ENCODE data around the gene CHMP1A.

CHMP1A gene

GRCh38 chr16:89658221-89658879 is 842 bp upstream of the CHMP1A start:
- Histone ChIP-seq H3K79me2 (peaks cover 9% of the 10 kb centered on the region), H3K9ac (no peak overlapping the region), H3K27ac (peak overlapping the region; percentile 47), H3K4me1 (peaks cover 7% of the 10 kb centered on the region), H3K4me3 (ENCODE audit: low read depth, low read length) (peak overlapping the region; percentile 98), H2AFZ (peak overlapping the region; percentile 90), H3K36me3 (ENCODE audit: control insufficient read depth, insufficient read depth, low read length) (no peaks in the 10 kb centered on the region), H3K27me3 (ENCODE audit: control insufficient read depth, insufficient read depth, low read length) (no peaks in the 10 kb centered on the region), H3K9me3 (ENCODE audit: control insufficient read depth, low read length) (no peaks in the 10 kb centered on the region), H3K4me2 (ENCODE audit: low read length) (peak overlapping the region; percentile 100)
- no peak for TF ChIP-seq CTCF (IDR thresholded peaks at IDR 0.05)

GRCh38 chr16:89656435-89657121 is 930 bp downstream of the CHMP1A start:
- Histone ChIP-seq H3K4me1 (peaks cover 7% of the 10 kb centered on the region), H3K9ac (peak overlapping the region; percentile 16), H3K4me2 (ENCODE audit: low read length) (peak overlapping the region; percentile 100), H3K27me3 (ENCODE audit: control insufficient read depth, insufficient read depth, low read length) (no peaks in the 10 kb centered on the region), H3K4me3 (ENCODE audit: low read depth, low read length) (peak overlapping the region; percentile 98), H3K36me3 (ENCODE audit: control insufficient read depth, insufficient read depth, low read length) (no peaks in the 10 kb centered on the region), H2AFZ (no peak overlapping the region), H3K79me2 (peaks cover 9% of the 10 kb centered on the region), H3K27ac (no peak overlapping the region), H3K9me3 (ENCODE audit: control insufficient read depth, low read length) (no peaks in the 10 kb centered on the region)
- TF ChIP-seq CTCF (IDR thresholded peaks at IDR 0.05): no peak

GRCh38 chr16:89655062-89655643 is 2.4 kb downstream of the CHMP1A start:
- H3K79me2 ChIP-seq: peaks cover 9% of the 10 kb centered on the region
- H3K9ac ChIP-seq: no peak overlapping the region
- no peak overlapping the region for H3K4me3 ChIP-seq (ENCODE audit: low read depth, low read length)

GRCh38 chr16:89653656-89654295 is 3.7 kb downstream of the CHMP1A start:
- H3K27ac ChIP-seq: no peak overlapping the region
- peaks cover 9% of the 10 kb centered on the region for H3K79me2 ChIP-seq
- H3K36me3 ChIP-seq (ENCODE audit: control insufficient read depth, insufficient read depth, low read length): no peaks in the 10 kb centered on the region

More at GRCh38 chr16:89655062-89655643, 2.4 kb downstream of the CHMP1A start:
- Histone ChIP-seq H3K9me3 (ENCODE audit: control insufficient read depth, low read length) (no peaks in the 10 kb centered on the region), H3K27ac (peak overlapping the region; percentile 20), H2AFZ (no peak overlapping the region), H3K27me3 (ENCODE audit: control insufficient read depth, insufficient read depth, low read length) (no peaks in the 10 kb centered on the region), H3K4me2 (ENCODE audit: low read length) (no peak overlapping the region), H3K36me3 (ENCODE audit: control insufficient read depth, insufficient read depth, low read length) (no peaks in the 10 kb centered on the region), H3K4me1 (peaks cover 7% of the 10 kb centered on the region)
- no peak for TF ChIP-seq CTCF (IDR thresholded peaks at IDR 0.05)

More at GRCh38 chr16:89653656-89654295, 3.7 kb downstream of the CHMP1A start:
- Histone ChIP-seq H3K4me3 (ENCODE audit: low read depth, low read length) (no peak overlapping the region), H3K27me3 (ENCODE audit: control insufficient read depth, insufficient read depth, low read length) (no peaks in the 10 kb centered on the region), H3K9ac (no peak overlapping the region), H3K4me1 (peaks cover 7% of the 10 kb centered on the region), H2AFZ (no peak overlapping the region), H3K9me3 (ENCODE audit: control insufficient read depth, low read length) (no peaks in the 10 kb centered on the region), H3K4me2 (ENCODE audit: low read length) (no peak overlapping the region)
- no peak for TF ChIP-seq CTCF (IDR thresholded peaks at IDR 0.05)
